SU-DHL-6 (cell line): ENCODE data around the gene ABCB11.

Source experiments
- H2AFZ ChIP-seq: fragments of 200-600 bp; sonication (generic); 2 replicates; pipeline ENCODE4 v1.6.1; 2014; ENCODE audit warnings: low read depth, mild to moderate bottlenecking, moderate library complexity, mixed read lengths, antibody characterized with exemption, low read length; ENCODE audit not compliant: severe bottlenecking
- H3F3A ChIP-seq: fragments of 200-600 bp; shearing (Covaris generic); 2 replicates; pipeline ENCODE4 v1.6.0; 2016; ENCODE audit warnings: antibody characterized with exemption, mild to moderate bottlenecking; ENCODE audit not compliant: insufficient read depth
- H3K27ac ChIP-seq: fragments of 200-600 bp; sonication (generic); 2 replicates; pipeline ENCODE4 v1.5.1; 2016; ENCODE audit warnings: low read depth, mild to moderate bottlenecking, low read length, moderate library complexity, mixed read lengths
- H3K27me3 ChIP-seq: fragments of 200-600 bp; sonication (generic), shearing (Covaris generic); 2 replicates; pipeline ENCODE4 v1.6.0; 2014; ENCODE audit warnings: mild to moderate bottlenecking, low read length
- H3K36me3 ChIP-seq: fragments of 200-600 bp; sonication (generic); 2 replicates; pipeline ENCODE4 v1.6.1; 2014; ENCODE audit warnings: mild to moderate bottlenecking, low read length, mixed read lengths
- H3K4me2 ChIP-seq: fragments of 300-600, 200-600 bp; shearing (Covaris generic), sonication (generic); 2 replicates; pipeline ENCODE4 v1.6.0; 2014; ENCODE audit warnings: low read length, low read depth, mild to moderate bottlenecking; ENCODE audit not compliant: poor library complexity, severe bottlenecking
- H3K4me3 ChIP-seq: fragments of 200-600 bp; sonication (generic); 2 replicates; pipeline ENCODE4 v1.5.1; 2014; ENCODE audit warnings: antibody characterized with exemption, low read length, mild to moderate bottlenecking, mixed read lengths; ENCODE audit not compliant: insufficient read depth, poor library complexity, severe bottlenecking
- H3K79me2 ChIP-seq: fragments of 200-600 bp; sonication (generic); 2 replicates; pipeline ENCODE4 v1.6.1; 2014; ENCODE audit warnings: mild to moderate bottlenecking, low read length, moderate library complexity; ENCODE audit not compliant: insufficient read depth
- H3K9ac ChIP-seq: fragments of 200-600 bp; sonication (generic); 2 replicates; pipeline ENCODE4 v1.7.0; 2014; ENCODE audit warnings: mild to moderate bottlenecking, low read length
- H3K9me2 ChIP-seq: fragments of 200-600 bp; sonication (generic); replicated peaks from 2 replicates; pipeline ENCODE4 v1.6.1; 2014; ENCODE audit warnings: low read length; ENCODE audit not compliant: insufficient read depth
- H3K9me3 ChIP-seq: fragments of 200-600 bp; sonication (generic); 2 replicates; pipeline ENCODE4 v1.6.1; 2014; ENCODE audit warnings: low read length, mixed read lengths; ENCODE audit not compliant: insufficient read depth
- H4K20me1 ChIP-seq: fragments of 200-600 bp; sonication (generic); 2 replicates; pipeline ENCODE4 v1.6.1; 2014; ENCODE audit warnings: low read depth, mild to moderate bottlenecking, antibody characterized with exemption, low read length, moderate library complexity, mixed read lengths
- CTCF ChIP-seq: fragments of 200-600 bp; sonication (generic); IDR thresholded peaks from one replicate; pipeline ENCODE4 v1.5.1; 2017; ENCODE audit warnings: antibody characterized with exemption, mild to moderate bottlenecking, low read length, moderate library complexity; ENCODE audit not compliant: insufficient read depth, poor library complexity, severe bottlenecking
- EZH2phosphoT487 ChIP-seq: fragments of 200-600 bp; sonication (generic), shearing (Covaris generic); conservative IDR thresholded peaks from 2 replicates; pipeline ENCODE4 v1.6.1; 2018; ENCODE audit warnings: mild to moderate bottlenecking, antibody characterized with exemption, low read length, moderate library complexity, mixed read lengths

The ABCB11 gene

GRCh38 chr2:168992591-168993349 is 38.4 kb downstream of the ABCB11 start:
- Histone ChIP-seq H3K9me2 (no peaks in the 10 kb centered on the region), H3K36me3 (no peaks in the 10 kb centered on the region), H3K9ac (no peak overlapping the region), H3K4me3 (no peak overlapping the region), H3F3A (no peaks in the 10 kb centered on the region), H3K27me3 (no peaks in the 10 kb centered on the region), H3K79me2 (no peaks in the 10 kb centered on the region), H2AFZ (no peak overlapping the region), H3K9me3 (no peaks in the 10 kb centered on the region), H3K4me2 (no peak overlapping the region), H4K20me1 (no peaks in the 10 kb centered on the region), H3K27ac (no peak overlapping the region)
- no peak for TF ChIP-seq EZH2phosphoT487
- TF ChIP-seq CTCF, result no peak

- Histone ChIP-seq H3K27ac (no peak overlapping the region), H3K4me2 (no peak overlapping the region), H3K4me3 (no peak overlapping the region), H3F3A (no peaks in the 10 kb centered on the region), H3K9me2 (no peaks in the 10 kb centered on the region), H4K20me1 (no peaks in the 10 kb centered on the region), H3K9me3 (no peaks in the 10 kb centered on the region), H3K36me3 (no peaks in the 10 kb centered on the region), H3K9ac (no peak overlapping the region), H3K27me3 (no peaks in the 10 kb centered on the region), H2AFZ (no peak overlapping the region), H3K79me2 (no peaks in the 10 kb centered on the region)
- no peak for TF ChIP-seq EZH2phosphoT487
- no peak for TF ChIP-seq CTCF
These were observed 39.1 kb downstream of the ABCB11 start for GRCh38 chr2:168992026-168992425.

- H3K36me3 ChIP-seq, result no peaks in the 10 kb centered on the region
- no peak overlapping the region for H3K4me2 ChIP-seq
- TF ChIP-seq CTCF (no peak), EZH2phosphoT487 (no peak)
These were observed 42.4 kb downstream of the ABCB11 start for GRCh38 chr2:168988755-168989154.

More at GRCh38 chr2:168988755-168989154, 42.4 kb downstream of the ABCB11 start:
- no peak overlapping the region for H3K9ac ChIP-seq
- no peak overlapping the region for H3K27ac ChIP-seq
- no peaks in the 10 kb centered on the region for H3K9me3 ChIP-seq
- no peak overlapping the region for H3K4me3 ChIP-seq
- no peaks in the 10 kb centered on the region for H3F3A ChIP-seq
- H4K20me1 ChIP-seq, result no peaks in the 10 kb centered on the region
- H3K9me2 ChIP-seq, result no peaks in the 10 kb centered on the region
- no peaks in the 10 kb centered on the region for H3K79me2 ChIP-seq
- H2AFZ ChIP-seq, result no peak overlapping the region
- H3K27me3 ChIP-seq, result no peaks in the 10 kb centered on the region
